ENCODE measurements around the gene KLHL5. TPM values are rescaled to one million over a fixed set of nuclear protein-coding genes. Genes with fewer than 3 reads are reported as not detected.

Gene KLHL5
- total RNA-seq, 1 donor from 2014 or later, result 57.1 TPM

DNA sequence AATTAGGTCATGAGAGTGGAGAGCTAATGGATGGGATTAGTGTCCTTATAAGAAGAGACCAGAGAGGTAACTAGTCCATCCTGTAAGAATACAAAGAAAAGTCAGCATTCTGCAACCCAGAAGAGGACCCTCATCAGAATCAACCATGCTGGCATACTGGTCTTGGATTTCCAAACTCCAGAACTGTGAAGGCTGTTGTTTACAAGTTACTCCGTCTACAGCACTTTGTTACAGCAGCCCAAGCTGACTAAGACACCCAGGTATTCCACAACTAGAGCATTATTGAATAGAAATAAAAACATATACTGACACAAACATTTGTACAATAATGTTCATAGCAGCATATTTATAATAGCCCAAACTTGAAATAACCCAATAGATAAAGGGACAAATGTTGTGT lies 39.0 kb upstream of the KLHL5 start:
- no peaks in the 10 kb centered on the region for H3K36me3 ChIP-seq (ENCODE audit: control insufficient read depth, insufficient read depth, low read length)

DNA sequence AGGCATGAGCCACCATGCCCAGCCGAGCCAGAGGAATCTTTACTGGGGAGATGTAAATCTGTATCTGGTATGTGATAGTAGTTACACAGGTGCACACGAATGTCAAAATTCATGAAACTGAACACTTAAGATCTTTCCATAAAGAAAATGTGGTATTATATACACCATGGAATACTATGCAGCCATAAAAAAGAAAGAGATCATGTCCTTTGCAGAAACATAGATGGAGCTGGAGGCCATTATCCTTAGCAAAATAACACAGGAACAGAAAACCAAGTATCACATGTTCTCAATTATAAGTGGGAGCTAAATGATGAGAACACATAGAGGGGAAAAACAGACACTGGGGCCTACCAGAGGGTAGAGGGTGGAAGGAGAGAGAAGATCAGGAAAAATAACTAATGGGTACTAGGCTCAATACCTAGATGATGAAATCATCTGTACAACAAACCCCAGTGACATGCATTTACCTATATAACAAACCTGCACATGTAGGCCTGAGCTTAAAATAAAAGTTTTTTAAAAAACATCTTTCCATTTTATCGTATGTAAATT lies 37.6 kb upstream of the KLHL5 start:
- no peak for DNase-seq (ENCODE audit: low read depth)
- no peak overlapping the region for H3K4me3 ChIP-seq (ENCODE audit: low read depth, low read length)
- H3K27me3 ChIP-seq (ENCODE audit: control insufficient read depth, insufficient read depth, low read length), result no peaks in the 10 kb centered on the region
- no peaks in the 10 kb centered on the region for H3K36me3 ChIP-seq (ENCODE audit: control insufficient read depth, insufficient read depth, low read length)
- TF ChIP-seq, protein P1, sequence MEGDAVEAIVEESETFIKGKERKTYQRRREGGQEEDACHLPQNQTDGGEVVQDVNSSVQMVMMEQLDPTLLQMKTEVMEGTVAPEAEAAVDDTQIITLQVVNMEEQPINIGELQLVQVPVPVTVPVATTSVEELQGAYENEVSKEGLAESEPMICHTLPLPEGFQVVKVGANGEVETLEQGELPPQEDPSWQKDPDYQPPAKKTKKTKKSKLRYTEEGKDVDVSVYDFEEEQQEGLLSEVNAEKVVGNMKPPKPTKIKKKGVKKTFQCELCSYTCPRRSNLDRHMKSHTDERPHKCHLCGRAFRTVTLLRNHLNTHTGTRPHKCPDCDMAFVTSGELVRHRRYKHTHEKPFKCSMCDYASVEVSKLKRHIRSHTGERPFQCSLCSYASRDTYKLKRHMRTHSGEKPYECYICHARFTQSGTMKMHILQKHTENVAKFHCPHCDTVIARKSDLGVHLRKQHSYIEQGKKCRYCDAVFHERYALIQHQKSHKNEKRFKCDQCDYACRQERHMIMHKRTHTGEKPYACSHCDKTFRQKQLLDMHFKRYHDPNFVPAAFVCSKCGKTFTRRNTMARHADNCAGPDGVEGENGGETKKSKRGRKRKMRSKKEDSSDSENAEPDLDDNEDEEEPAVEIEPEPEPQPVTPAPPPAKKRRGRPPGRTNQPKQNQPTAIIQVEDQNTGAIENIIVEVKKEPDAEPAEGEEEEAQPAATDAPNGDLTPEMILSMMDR (IDR thresholded peaks at IDR 0.05; ENCODE audit: insufficient read depth, low read length, poor library complexity, severe bottlenecking), result no peak

More for the DNA sequence above, 39.0 kb upstream of the KLHL5 start:
- no peak for DNase-seq (ENCODE audit: low read depth)
- TF ChIP-seq, protein P1 (IDR thresholded peaks at IDR 0.05; ENCODE audit: insufficient read depth, low read length, poor library complexity, severe bottlenecking), result no peak
- H3K27me3 ChIP-seq (ENCODE audit: control insufficient read depth, insufficient read depth, low read length), result no peaks in the 10 kb centered on the region
- H3K4me3 ChIP-seq (ENCODE audit: low read depth, low read length), result no peak overlapping the region

DNA sequence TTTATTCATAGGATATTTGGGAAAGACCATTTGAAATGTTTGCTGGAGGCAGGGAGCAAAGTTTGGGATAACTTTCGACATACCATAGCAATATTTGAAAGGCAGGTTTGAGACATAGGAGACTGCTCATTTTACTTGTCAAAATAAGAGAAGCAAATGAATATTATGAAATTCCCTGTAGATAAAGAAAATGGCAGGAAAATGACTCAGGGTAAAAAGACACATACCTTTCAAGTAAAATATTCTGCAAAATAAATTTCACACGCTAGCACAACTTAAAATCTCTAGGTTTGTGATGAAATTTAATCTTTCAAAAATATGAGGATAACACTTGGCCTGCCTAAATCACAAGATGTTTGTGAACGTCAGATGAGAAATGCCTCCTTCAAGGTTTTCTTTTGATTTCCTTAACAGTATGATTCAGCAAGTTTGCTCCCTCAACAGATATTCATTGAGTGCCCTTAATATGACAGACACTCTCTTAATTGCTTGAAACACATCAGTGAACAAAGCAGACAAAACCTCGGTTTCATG lies 36.4 kb upstream of the KLHL5 start:
- DNase-seq (ENCODE audit: low read depth), result no peak
- TF ChIP-seq, protein P1 (IDR thresholded peaks at IDR 0.05; ENCODE audit: insufficient read depth, low read length, poor library complexity, severe bottlenecking), result no peak
- H3K4me3 ChIP-seq (ENCODE audit: low read depth, low read length), result no peak overlapping the region
- no peaks in the 10 kb centered on the region for H3K27me3 ChIP-seq (ENCODE audit: control insufficient read depth, insufficient read depth, low read length)
- no peaks in the 10 kb centered on the region for H3K36me3 ChIP-seq (ENCODE audit: control insufficient read depth, insufficient read depth, low read length)

DNA sequence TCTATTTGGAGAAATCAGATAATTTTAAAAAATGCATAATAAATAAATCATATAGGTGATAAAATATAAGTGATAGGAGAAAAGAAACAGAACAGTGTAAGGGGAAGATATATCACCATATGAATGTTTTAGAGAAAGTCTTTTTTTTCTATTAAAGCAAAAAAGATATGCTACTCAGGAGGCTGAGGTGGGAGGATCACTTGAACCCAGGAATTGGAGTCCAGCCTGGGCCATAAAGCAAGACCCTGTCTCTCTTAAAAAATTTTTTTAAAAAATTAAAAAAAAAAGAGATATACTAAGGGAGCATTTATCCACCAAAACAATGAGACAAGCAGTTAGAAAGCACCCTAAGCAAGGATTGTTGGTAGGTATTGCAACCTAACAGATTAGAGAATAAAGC lies 35.9 kb upstream of the KLHL5 start:
- Histone ChIP-seq H3K36me3 (ENCODE audit: control insufficient read depth, insufficient read depth, low read length) (no peaks in the 10 kb centered on the region), H3K27me3 (ENCODE audit: control insufficient read depth, insufficient read depth, low read length) (no peaks in the 10 kb centered on the region), H3K4me3 (ENCODE audit: low read depth, low read length) (no peak overlapping the region)
- no peak for DNase-seq (ENCODE audit: low read depth)
- TF ChIP-seq, protein P1 (IDR thresholded peaks at IDR 0.05; ENCODE audit: insufficient read depth, low read length, poor library complexity, severe bottlenecking), result no peak

DNA sequence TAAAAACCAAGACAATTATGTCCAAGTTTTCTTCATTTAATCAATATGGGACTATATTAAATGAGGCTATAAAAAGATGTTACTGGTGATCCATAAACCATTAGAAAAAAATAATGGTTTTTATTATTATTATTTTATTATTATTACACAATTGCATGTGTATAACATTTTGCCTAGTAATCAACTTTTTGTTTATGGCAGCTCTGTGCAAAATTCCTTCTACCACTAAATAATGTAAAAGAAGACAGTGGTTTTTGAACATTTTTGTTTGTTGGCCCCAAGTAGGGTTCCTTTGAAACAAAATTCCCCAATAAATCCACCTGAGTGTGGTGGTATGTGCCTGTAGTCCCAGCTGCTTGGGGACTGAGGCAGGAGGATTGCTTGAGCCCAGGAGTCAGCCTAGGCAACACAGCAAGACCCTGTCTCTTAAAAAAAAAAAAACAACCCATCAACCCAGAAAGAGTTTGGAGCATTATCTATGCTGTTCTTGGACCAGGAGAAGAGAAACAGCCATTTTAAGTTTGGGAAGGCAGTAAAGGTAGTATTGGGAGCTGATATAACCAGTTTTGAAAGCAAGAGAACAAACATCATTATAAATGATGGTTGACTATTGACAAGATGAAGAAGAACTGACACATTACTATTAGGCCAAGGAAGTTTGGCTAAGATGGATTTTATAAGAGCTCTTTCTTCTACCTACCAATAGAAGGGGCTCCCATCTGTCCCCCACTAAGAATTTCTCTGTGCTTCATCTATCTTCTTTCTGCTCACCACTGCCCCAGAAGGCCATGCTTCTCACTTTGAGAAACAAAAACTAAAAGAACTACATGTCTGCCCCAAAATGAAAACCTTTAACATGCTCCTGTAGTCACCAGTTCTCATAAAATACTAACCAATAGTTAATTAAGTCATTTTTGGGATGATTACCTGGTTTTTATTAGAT lies 32.0 kb upstream of the KLHL5 start:
- TF ChIP-seq, protein P1 (IDR thresholded peaks at IDR 0.05; ENCODE audit: insufficient read depth, low read length, poor library complexity, severe bottlenecking), result no peak
- Histone ChIP-seq H3K27me3 (ENCODE audit: control insufficient read depth, insufficient read depth, low read length) (no peaks in the 10 kb centered on the region), H3K36me3 (ENCODE audit: control insufficient read depth, insufficient read depth, low read length) (no peaks in the 10 kb centered on the region), H3K4me3 (ENCODE audit: low read depth, low read length) (no peak overlapping the region)
- DNase-seq (ENCODE audit: low read depth), result no peak

All from kidney epithelial cell (primary cell).